Spleen (tissue), 11 donors: Measurements from ENCODE around the gene DUSP28. TPM values are rescaled to one million over a fixed set of nuclear protein-coding genes. Genes with fewer than 3 reads are reported as not detected.
A peak's percentile ranks its signal among the peaks of the same experiment; 100 is the strongest.

Source experiments
- DNase-seq: peaks from one replicate; pipeline ENCODE4 v3.0.0-alpha.2; 2020
- H3K27ac ChIP-seq, 8 donors: fragments of 200-600 bp; sonication (generic) in 7 of 8; 1 replicate in 4 of 8; 2 replicates in 4 of 8; pipeline versions ENCODE4 v1.5.0 to v1.8.0; 2016 to 2021; ENCODE audit warnings: inconsistent platforms in 4 of 8, mild to moderate bottlenecking in 4 of 8, moderate library complexity in 1 of 8
- H3K27me3 ChIP-seq, 7 donors: fragments of 200-600 bp; sonication (generic) in 6 of 7; replicated peaks in 1 of 7; 1 replicate in 4 of 7; 2 replicates in 3 of 7; pipeline versions ENCODE4 v1.5.0 to v1.8.0; 2016 to 2021; ENCODE audit warnings: inconsistent platforms in 3 of 7, mild to moderate bottlenecking in 1 of 7
- H3K36me3 ChIP-seq, 6 donors: fragments of 200-600 bp; sonication (generic) in 5 of 6; 1 replicate in 4 of 6; 2 replicates in 2 of 6; pipeline versions ENCODE4 v1.5.0 to v1.8.0; 2016 to 2021; ENCODE audit warnings: inconsistent platforms in 2 of 6
- H3K4me1 ChIP-seq, 6 donors: fragments of 200-600 bp; sonication (generic) in 5 of 6; 1 replicate in 3 of 6; 2 replicates in 3 of 6; pipeline versions ENCODE4 v1.5.0 to v1.8.0; 2016 to 2021; ENCODE audit warnings: inconsistent platforms in 3 of 6
- H3K4me3 ChIP-seq, 8 donors: fragments of 200-600 bp; sonication (generic) in 7 of 8; 1 replicate in 4 of 8; 2 replicates in 4 of 8; pipeline versions ENCODE4 v1.5.0 to v1.8.0; 2016 to 2021; ENCODE audit warnings: inconsistent platforms in 4 of 8, mild to moderate bottlenecking in 4 of 8, moderate library complexity in 2 of 8
- H3K9me3 ChIP-seq, 8 donors: fragments of 200-600 bp; sonication (generic) in 7 of 8; 1 replicate in 4 of 8; 2 replicates in 4 of 8; pipeline versions ENCODE4 v1.5.0 to v1.8.0; 2016 to 2021; ENCODE audit warnings: inconsistent platforms in 4 of 8
- POLR2A ChIP-seq, 3 donors: fragments of 450-650 bp; IDR thresholded peaks; one replicate each; pipeline ENCODE4 v1.5.1; 2017; ENCODE audit warnings: antibody characterized with exemption in 3 of 3, mild to moderate bottlenecking in 1 of 3
- POLR2AphosphoS5 ChIP-seq, 3 donors: sonication (generic); formaldehyde crosslinking; IDR thresholded peaks; one replicate each; pipeline ENCODE4 v1.5.1; 2017; ENCODE audit warnings: antibody characterized with exemption in 3 of 3
- WGBS, 5 donors: extraction: QIAGEN DNeasy Blood & Tissue Kit in 3 of 5; methylation state at CpG; one replicate each; pipeline versions ENCODE4 v1.1.5 to v1.1.7; 2013 to 2018; 5-methylcytosine and 5-hydroxymethylcytosine counted together
- intact Hi-C: fragments of 100-400 bp; cut with DNase I; formaldehyde crosslinking; loops from one replicate; pipeline ENCODE4 v1.15.0; 2023; ENCODE audit warnings: low total_unique reads
- polyA plus RNA-seq, 3 donors: library from polyadenylated mRNA; stranded (reverse); fragments of 200-250 nt; gene quantifications; one replicate each; pipeline ENCODE4 v1.2.1, GENCODE V29; 2013
- total RNA-seq, 7 donors: library from RNA; depleted of rRNA in 3 of 7; stranded (reverse); fragments of >200 nt in 3 of 7; fragmentation: NEBNext Ultra II Directional in 4 of 7; extraction: Animal tissue kit (Norgen Biotek cat#: 25700) in 4 of 7; gene quantifications; one replicate each; pipeline versions ENCODE4 v1.1.0 to v1.2.1, GENCODE V29; 2016 to 2021
- TF ChIP-seq, protein P1 (sequence below), 11 experiments: fragments of 200-600 bp in 7 of 11; fragments of 450-650 bp in 4 of 11; sonication (generic) in 4 of 11; IDR thresholded peaks in 8 of 11; conservative IDR thresholded peaks in 3 of 11; 1 replicate in 7 of 11; 2 replicates in 4 of 11; pipeline versions ENCODE4 v1.4.0 to v1.8.0; 2016 to 2021; ENCODE audit warnings: antibody characterized with exemption in 11 of 11, inconsistent platforms in 4 of 11, mild to moderate bottlenecking in 1 of 11
- donor health status: healthy with polysubstance abuse.
- donor health status: DM: no; HTN: no; CAD: no; lungs with moderate emphysema.
- donor health status: DM: no; HTN: no; CAD: no.
- donor health status: Bipolar disorder and iron deficiency.
- donor health status: healthy.
- donor health status: DM: no; HTN: no; CAD: no.
- donor health status: DM: yes; HTN: yes; CAD: no.

DUSP28 gene
- total and polyA plus RNA-seq, 10 donors, result 5.9 to 13.6 (median 7.2) TPM

DNA sequence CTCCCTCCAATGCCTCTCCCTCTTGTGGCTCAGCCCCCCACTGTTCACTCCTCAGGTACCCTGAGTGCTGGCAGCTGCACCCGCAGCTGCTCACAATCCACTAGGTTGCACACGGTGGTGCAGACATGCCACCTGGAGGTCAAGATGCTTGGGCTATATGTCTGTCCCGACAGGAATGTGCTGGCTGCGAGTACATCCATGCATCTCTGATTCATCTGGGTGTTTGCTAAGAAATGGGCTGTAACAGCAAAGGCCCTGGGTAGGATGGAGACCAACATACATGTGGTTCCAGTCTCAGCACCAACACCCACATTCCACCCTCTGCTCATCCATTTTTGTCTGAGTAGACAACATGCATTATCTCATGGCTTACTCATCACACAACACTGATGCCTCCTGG lies 33.6 kb upstream of the DUSP28 start:
- Histone ChIP-seq H3K4me3 (no peak overlapping the region), H3K4me1 (no peaks in the 10 kb centered on the region), H3K27me3 (no peaks in the 10 kb centered on the region), H3K36me3 (peaks cover 0 to 97% (median 43%) of the 10 kb centered on the region in 6 donors), H3K27ac (no peak overlapping the region), H3K9me3 (peaks cover 2 to 70% (median 39%) of the 10 kb centered on the region in 8 donors)
- peak; percentile 18 for DNase-seq
- intact Hi-C loops, result no loop called here
- 85 to 100% (median 91%) methylated on average over 3 to 4 of the region's 4 CpGs for WGBS, 5 donors
- TF ChIP-seq POLR2AphosphoS5 (IDR thresholded peaks at IDR 0.05) (no peak), POLR2A (IDR thresholded peaks at IDR 0.05) (no peak)
- TF ChIP-seq, protein P1, sequence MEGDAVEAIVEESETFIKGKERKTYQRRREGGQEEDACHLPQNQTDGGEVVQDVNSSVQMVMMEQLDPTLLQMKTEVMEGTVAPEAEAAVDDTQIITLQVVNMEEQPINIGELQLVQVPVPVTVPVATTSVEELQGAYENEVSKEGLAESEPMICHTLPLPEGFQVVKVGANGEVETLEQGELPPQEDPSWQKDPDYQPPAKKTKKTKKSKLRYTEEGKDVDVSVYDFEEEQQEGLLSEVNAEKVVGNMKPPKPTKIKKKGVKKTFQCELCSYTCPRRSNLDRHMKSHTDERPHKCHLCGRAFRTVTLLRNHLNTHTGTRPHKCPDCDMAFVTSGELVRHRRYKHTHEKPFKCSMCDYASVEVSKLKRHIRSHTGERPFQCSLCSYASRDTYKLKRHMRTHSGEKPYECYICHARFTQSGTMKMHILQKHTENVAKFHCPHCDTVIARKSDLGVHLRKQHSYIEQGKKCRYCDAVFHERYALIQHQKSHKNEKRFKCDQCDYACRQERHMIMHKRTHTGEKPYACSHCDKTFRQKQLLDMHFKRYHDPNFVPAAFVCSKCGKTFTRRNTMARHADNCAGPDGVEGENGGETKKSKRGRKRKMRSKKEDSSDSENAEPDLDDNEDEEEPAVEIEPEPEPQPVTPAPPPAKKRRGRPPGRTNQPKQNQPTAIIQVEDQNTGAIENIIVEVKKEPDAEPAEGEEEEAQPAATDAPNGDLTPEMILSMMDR (IDR thresholded peaks at IDR 0.05 in 8 of 11, conservative IDR thresholded peaks at IDR 0.05 in 3 of 11), result no peak

DNA sequence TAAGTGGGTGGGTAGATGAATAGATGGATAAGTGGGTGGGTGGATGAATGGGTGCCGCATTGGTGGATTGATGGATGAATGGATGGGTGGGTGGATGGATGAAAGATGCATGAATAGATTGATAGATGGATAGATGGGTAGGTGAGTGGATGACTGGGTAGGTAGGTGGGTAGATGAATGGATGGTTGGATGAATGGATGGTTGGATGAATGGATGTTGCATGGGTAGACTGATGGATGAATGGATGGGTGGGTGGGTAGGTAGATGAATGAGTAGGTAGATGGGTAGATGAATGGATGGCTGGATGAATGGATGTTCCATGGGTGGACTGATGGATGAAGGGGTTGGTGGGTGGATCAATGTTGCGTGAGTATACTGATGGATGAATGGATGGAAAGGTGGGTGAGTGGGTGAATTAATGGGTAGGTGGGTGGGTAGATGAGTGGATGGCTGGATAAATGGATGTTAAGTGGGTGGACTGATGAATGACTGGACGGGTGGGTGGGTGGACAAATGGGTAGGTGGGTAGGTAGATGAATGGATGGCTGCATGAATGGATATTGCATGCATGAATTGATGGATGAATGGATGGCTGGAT lies 32.9 kb upstream of the DUSP28 start:
- no peak for TF ChIP-seq POLR2AphosphoS5 (IDR thresholded peaks at IDR 0.05)
- TF ChIP-seq, protein P1 (IDR thresholded peaks at IDR 0.05 in 8 of 11, conservative IDR thresholded peaks at IDR 0.05 in 3 of 11), result no peak
- intact Hi-C loops, result no loop called here
- Histone ChIP-seq H3K4me1 (no peaks in the 10 kb centered on the region), H3K9me3 (peaks cover 9 to 70% (median 40%) of the 10 kb centered on the region in 8 donors), H3K27me3 (no peaks in the 10 kb centered on the region), H3K36me3 (peaks cover 0 to 94% (median 44%) of the 10 kb centered on the region in 6 donors), H3K27ac (no peak overlapping the region), H3K4me3 (no peak overlapping the region)
- 70 to 93% (median 88%) methylated on average over 3 of the region's 3 CpGs for WGBS, 5 donors
- DNase-seq, result no peak

DNA sequence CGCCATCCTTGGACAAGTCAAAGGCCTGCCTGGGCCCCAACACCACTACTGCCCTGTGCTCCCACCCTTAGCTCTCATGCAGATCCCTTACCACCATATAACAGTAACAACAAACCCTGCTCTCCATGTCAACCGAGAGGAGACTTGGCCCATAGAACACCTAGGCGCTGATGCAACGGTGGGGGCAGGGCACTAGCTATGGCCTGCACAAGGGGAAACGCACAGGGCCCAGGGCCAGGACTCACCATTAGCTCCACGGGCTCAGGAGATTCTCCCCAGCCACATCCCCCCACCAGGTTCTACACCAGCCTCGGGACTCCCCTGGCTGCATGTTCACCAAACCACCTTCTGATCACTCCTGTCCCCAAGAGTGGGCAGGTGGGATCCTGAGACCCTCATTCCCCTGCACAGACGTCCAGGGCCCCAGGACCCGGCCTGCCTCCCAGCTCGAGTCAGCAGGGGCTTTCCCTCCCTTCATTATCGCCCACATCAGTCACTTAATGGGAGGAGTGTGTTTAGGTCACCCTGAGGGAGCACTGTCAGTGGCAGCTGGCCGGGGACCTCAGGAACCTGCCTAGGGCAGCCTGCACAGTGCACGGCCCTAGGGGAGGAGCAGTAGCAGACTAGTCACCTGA lies 31.6 kb upstream of the DUSP28 start:
- Histone ChIP-seq H3K4me3 (no peak overlapping the region), H3K27ac (no peak overlapping the region), H3K4me1 (no peaks in the 10 kb centered on the region), H3K36me3 (peaks cover 0 to 91% (median 32%) of the 10 kb centered on the region in 6 donors), H3K27me3 (no peaks in the 10 kb centered on the region), H3K9me3 (peaks cover 13 to 72% (median 50%) of the 10 kb centered on the region in 8 donors)
- TF ChIP-seq POLR2A (IDR thresholded peaks at IDR 0.05) (no peak), POLR2AphosphoS5 (IDR thresholded peaks at IDR 0.05) (no peak)
- TF ChIP-seq, protein P1 (IDR thresholded peaks at IDR 0.05 in 8 of 11, conservative IDR thresholded peaks at IDR 0.05 in 3 of 11), result no peak
- WGBS, 5 donors, result 85 to 93% (median 91%) methylated on average over 9 to 13 of the region's 13 CpGs
- intact Hi-C loops, result no loop called here
- peak; percentile 51 for DNase-seq

DNA sequence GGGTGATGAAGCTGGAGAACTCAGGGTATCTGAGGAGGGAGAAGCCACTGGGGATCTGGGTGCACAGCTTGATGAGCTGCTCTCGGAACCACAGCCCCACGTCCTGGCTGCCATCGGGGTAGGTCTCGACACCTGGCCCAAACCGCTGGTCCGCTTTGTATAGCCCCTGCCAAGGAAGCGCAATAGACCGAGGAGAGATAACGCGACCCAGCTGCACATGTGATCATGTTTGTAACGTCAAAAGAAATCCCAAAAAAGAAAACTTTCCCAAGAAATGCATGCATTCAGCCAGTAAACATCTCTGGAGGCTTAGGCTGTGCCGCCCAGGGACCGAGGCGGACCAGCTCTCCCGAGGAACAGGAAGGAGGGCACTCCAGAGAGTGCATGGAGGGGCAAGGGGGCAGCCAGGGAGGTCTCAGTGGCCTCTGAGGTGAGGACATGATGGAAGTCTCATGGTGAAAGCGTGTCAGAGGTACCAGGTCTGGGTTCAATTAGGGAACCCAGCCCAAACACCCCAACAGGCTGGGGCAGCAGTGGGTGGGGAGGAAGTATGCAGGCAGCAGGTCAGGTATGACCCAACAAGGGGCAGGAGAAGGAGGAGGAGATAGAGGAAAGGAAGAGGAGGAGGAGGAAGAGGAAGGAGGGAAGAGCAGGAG lies 30.7 kb upstream of the DUSP28 start:
- no peak overlapping the region for H3K4me3 ChIP-seq
- H3K9me3 ChIP-seq, result peaks cover 13 to 62% (median 47%) of the 10 kb centered on the region in 8 donors
- peak; percentile 53 for DNase-seq
- intact Hi-C loops, result no loop called here
- no peaks in the 10 kb centered on the region for H3K4me1 ChIP-seq
- H3K27ac ChIP-seq, result no peak overlapping the region
- no peaks in the 10 kb centered on the region for H3K27me3 ChIP-seq
- H3K36me3 ChIP-seq, result peaks cover 0 to 91% (median 24%) of the 10 kb centered on the region in 6 donors
- TF ChIP-seq POLR2AphosphoS5 (IDR thresholded peaks at IDR 0.05) (no peak), POLR2A (IDR thresholded peaks at IDR 0.05) (no peak)
- TF ChIP-seq, protein P1 (IDR thresholded peaks at IDR 0.05 in 8 of 11, conservative IDR thresholded peaks at IDR 0.05 in 3 of 11), result no peak
- 94 to 97% (median 96%) methylated on average over 16 of the region's 16 CpGs for WGBS, 5 donors
